OCI-LY3 (cell line): ENCODE data around the gene ETFRF1.

Source experiments
- H2AFZ ChIP-seq: fragments of 200-600, 300-600 bp; shearing (Covaris generic); 2 replicates; pipeline ENCODE4 v1.6.0; 2014; ENCODE audit warnings: antibody characterized with exemption, low read depth, low read length
- H3K27ac ChIP-seq: fragments of 200-600, 300-600 bp; sonication (generic); 2 replicates; pipeline ENCODE4 v1.5.1; 2014; ENCODE audit warnings: mild to moderate bottlenecking, low read length, moderate library complexity, mixed read lengths
- H3K27me3 ChIP-seq: fragments of 200-600, 300-600 bp; sonication (generic); 2 replicates; pipeline ENCODE4 v1.6.1; 2014; ENCODE audit warnings: low read depth, low read length, mixed read lengths
- H3K36me3 ChIP-seq: fragments of 200-600, 300-600 bp; sonication (generic); replicated peaks from 2 replicates; pipeline ENCODE3; 2014; ENCODE audit warnings: low read depth, low read length, mixed read lengths
- H3K4me1 ChIP-seq: fragments of 300-600, 200-600 bp; sonication (generic); 2 replicates; pipeline ENCODE4 v1.6.1; 2014; ENCODE audit warnings: low read length, mixed read lengths
- H3K4me2 ChIP-seq: fragments of 200-600, 300-600 bp; sonication (generic); 2 replicates; pipeline ENCODE4 v1.6.1; 2014; ENCODE audit warnings: low read length, mixed read lengths
- H3K4me3 ChIP-seq: fragments of 300-600, 200-600 bp; sonication (generic); 2 replicates; pipeline ENCODE4 v1.5.1; 2014; ENCODE audit warnings: antibody characterized with exemption, mild to moderate bottlenecking, low read length, moderate library complexity
- H3K79me2 ChIP-seq: fragments of 300-600, 200-600 bp; shearing (Covaris generic); 2 replicates; pipeline ENCODE4 v1.6.1; 2014; ENCODE audit warnings: mild to moderate bottlenecking, low read length, mixed read lengths
- H3K9ac ChIP-seq: fragments of 300-600, 200-600 bp; shearing (Covaris generic); 2 replicates; pipeline ENCODE4 v1.6.0; 2014; ENCODE audit warnings: mild to moderate bottlenecking, low read length, moderate library complexity
- H3K9me3 ChIP-seq: fragments of 200-600, 300-600 bp; shearing (Covaris generic); 2 replicates; pipeline ENCODE4 v1.6.1; 2014; ENCODE audit warnings: low read length, mixed read lengths; ENCODE audit not compliant: insufficient read depth
- H4K20me1 ChIP-seq: fragments of 200-600, 300-600 bp; sonication (generic); 2 replicates; pipeline ENCODE4 v1.6.1; 2016; ENCODE audit warnings: low read length, mixed read lengths; ENCODE audit not compliant: insufficient read depth
- EZH2phosphoT487 ChIP-seq: fragments of 200-600 bp; shearing (Covaris generic); IDR thresholded peaks from 2 replicates; pipeline ENCODE4 v1.6.1; 2018; ENCODE audit warnings: antibody characterized with exemption, mixed run types, low read depth
- TF ChIP-seq, protein P1 (sequence below): fragments of 200-600, 300-600 bp; sonication (generic); IDR thresholded peaks from 2 replicates; pipeline ENCODE4 v1.5.1; 2014; ENCODE audit warnings: antibody characterized with exemption, low read length, low read depth

ETFRF1 gene

GRCh38 chr12:25249931-25250738, 55.1 kb downstream of the ETFRF1 start:
- Histone ChIP-seq H3K27ac (peak overlapping the region; percentile 58), H4K20me1 (peaks cover 43% of the 10 kb centered on the region), H3K4me1 (peaks cover 41% of the 10 kb centered on the region), H3K9me3 (no peaks in the 10 kb centered on the region), H3K9ac (peak overlapping the region; percentile 97), H3K4me3 (peak overlapping the region; percentile 98), H3K36me3 (peaks cover 15% of the 10 kb centered on the region), H3K4me2 (peak overlapping the region; percentile 81), H3K79me2 (peaks cover 51% of the 10 kb centered on the region), H3K27me3 (no peaks in the 10 kb centered on the region), H2AFZ (no peak overlapping the region)
- TF ChIP-seq, protein P1, sequence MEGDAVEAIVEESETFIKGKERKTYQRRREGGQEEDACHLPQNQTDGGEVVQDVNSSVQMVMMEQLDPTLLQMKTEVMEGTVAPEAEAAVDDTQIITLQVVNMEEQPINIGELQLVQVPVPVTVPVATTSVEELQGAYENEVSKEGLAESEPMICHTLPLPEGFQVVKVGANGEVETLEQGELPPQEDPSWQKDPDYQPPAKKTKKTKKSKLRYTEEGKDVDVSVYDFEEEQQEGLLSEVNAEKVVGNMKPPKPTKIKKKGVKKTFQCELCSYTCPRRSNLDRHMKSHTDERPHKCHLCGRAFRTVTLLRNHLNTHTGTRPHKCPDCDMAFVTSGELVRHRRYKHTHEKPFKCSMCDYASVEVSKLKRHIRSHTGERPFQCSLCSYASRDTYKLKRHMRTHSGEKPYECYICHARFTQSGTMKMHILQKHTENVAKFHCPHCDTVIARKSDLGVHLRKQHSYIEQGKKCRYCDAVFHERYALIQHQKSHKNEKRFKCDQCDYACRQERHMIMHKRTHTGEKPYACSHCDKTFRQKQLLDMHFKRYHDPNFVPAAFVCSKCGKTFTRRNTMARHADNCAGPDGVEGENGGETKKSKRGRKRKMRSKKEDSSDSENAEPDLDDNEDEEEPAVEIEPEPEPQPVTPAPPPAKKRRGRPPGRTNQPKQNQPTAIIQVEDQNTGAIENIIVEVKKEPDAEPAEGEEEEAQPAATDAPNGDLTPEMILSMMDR, result no peak
- no peak for TF ChIP-seq EZH2phosphoT487

DNA sequence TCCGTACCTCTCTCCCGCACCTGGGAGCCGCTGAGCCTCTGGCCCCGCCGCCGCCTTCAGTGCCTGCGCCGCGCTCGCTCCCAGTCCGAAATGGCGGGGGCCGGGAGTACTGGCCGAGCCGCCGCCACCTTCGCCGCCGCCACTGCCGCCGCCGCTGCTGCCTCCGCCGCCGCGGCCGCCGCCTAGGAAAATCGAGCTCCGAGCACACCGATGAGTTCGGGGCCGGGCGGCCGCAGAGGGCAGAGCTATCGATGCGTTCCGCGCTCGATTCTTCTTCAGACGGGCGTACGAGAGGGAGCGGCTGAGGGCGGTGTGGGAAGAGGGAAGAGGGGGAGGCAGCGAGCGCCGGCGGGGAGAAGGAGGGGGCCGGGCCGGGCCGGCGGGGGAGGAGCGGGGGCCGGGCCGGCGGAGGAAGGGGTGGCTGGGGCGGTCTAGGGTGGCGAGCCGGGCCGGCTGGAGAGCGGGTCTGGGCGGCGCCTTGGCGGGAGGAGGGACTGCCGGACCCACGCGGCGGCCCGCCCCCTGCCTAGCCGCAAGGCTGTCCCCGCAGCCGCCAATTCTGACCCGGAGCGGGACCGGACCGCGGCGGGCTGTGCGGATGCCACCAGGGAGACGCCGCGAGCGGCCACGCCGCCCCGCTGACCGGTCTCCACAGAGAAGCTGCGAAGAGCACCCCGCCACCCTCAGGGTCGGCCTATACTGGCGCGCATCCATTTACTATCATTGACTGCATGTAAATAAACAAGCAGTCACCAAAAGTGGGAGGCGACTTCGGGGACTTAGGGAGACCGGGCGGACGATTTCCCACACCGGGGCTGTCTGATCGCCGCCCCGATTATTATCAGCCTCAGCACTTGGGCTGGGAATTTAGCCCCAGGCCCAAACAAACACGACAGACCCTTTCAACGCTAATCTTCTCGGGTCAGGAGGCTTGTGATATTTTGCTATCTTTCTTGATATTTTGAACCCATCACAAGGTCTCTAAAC, 56.0 kb downstream of the ETFRF1 start, which contains the start of gene KRAS:
Gene KRAS (minus strand): TSS at position 186 of the 987 bp plus-strand sequence.
- Histone ChIP-seq H3K4me2 (peak within 1 kb of the TSS; percentile 96), H3K4me1 (peaks cover 41% of the 10 kb centered on the region), H3K36me3 (peaks cover 10% of the 10 kb centered on the region), H2AFZ (peak within 1 kb of the TSS; percentile 73; the same call in 1 of the 2 replicates), H3K27ac (peak within 1 kb of the TSS; percentile 58), H4K20me1 (peaks cover 34% of the 10 kb centered on the region), H3K79me2 (peaks cover 42% of the 10 kb centered on the region), H3K9ac (peak within 1 kb of the TSS; percentile 97), H3K27me3 (no peaks in the 10 kb centered on the region), H3K9me3 (no peaks in the 10 kb centered on the region), H3K4me3 (peak within 1 kb of the TSS; percentile 98)
- TF ChIP-seq, protein P1, result no peak
- no peak for TF ChIP-seq EZH2phosphoT487

DNA sequence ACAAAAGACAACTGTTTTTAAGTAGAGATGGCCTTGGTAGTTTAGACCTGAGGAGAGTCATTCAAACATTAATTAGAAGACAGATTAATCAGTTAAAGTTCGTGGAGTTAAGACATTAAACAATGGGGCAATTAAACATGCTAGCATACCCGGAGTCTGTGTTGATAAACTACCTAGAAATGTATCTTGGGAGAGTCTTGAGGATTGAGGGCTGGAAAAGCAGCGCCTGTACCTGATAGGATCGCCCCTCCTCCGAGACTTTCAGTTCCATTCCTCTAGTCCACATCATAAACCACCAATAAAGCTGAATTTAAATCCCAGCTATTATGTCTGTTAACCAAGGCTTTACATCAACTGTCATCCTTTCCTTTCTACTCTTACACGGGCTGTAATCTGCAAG, 56.7 kb downstream of the ETFRF1 start:
- Histone ChIP-seq H2AFZ (peak overlapping the region; percentile 73; the same call in 1 of the 2 replicates), H3K4me3 (peak overlapping the region; percentile 98), H3K27me3 (no peaks in the 10 kb centered on the region), H4K20me1 (peaks cover 32% of the 10 kb centered on the region), H3K36me3 (peaks cover 10% of the 10 kb centered on the region), H3K9me3 (no peaks in the 10 kb centered on the region), H3K4me2 (peak overlapping the region; percentile 96), H3K27ac (peak overlapping the region; percentile 53), H3K79me2 (peaks cover 35% of the 10 kb centered on the region), H3K9ac (peak overlapping the region; percentile 97), H3K4me1 (peaks cover 41% of the 10 kb centered on the region)
- TF ChIP-seq EZH2phosphoT487, result no peak
- TF ChIP-seq, protein P1, result no peak
